GM21367 (cell line): Measurements from ENCODE around the gene ELMO1.

Source experiments
- ATAC-seq: cut with Tn5 transposase; IDR thresholded peaks from one replicate; pipeline ENCODE4 v1.9.1; 2021; ENCODE audit not compliant: unreplicated experiment

ELMO1 gene

GRCh38 chr7:37376386-37376785 is 72.3 kb downstream of the ELMO1 start:
- ATAC-seq, result no peak

- ATAC-seq, result no peak
Measured at GRCh38 chr7:37372750-37373149, 75.9 kb downstream of the ELMO1 start.

DNA sequence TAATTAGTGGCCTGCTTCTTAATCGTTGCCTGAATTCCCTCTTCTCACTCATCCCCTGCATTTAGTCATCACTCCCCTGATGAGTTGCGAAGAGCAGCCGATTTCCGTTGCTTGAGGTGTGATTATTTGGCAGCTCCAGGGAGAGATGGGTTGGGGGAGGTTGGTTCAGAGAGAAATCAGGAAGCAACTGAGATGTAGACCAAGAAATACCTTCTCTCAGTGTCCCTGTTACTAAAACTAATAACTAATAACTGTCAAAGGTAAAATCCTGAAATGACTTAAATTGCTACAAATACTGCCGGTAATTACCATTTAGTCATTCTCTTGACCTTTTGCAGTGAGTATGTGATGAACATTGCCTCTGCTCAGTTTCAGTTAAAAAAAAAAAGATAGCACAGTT is 76.9 kb downstream of the ELMO1 start:
- no peak for ATAC-seq

DNA sequence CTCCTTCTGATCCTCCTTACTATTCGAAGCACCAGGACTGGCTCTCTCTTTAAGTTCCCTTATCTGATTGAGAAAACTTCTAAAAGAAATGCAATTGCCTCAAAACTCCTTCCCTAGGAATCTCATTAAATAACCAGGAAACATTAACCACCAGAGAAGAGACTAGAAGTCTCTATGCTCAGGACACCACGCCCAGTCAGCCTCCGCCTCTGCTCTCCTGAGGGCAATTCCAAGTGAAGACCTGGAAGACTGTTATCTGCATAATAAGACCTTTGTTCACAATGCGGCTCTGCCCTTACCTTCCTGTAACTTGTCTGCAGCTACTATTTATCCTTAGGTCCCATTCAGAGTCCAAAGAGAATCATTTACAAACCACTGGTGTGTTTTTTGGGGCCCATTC is 78.8 kb downstream of the ELMO1 start:
- no peak for ATAC-seq

GRCh38 chr7:37368540-37368939 is 80.1 kb downstream of the ELMO1 start:
- no peak for ATAC-seq

DNA sequence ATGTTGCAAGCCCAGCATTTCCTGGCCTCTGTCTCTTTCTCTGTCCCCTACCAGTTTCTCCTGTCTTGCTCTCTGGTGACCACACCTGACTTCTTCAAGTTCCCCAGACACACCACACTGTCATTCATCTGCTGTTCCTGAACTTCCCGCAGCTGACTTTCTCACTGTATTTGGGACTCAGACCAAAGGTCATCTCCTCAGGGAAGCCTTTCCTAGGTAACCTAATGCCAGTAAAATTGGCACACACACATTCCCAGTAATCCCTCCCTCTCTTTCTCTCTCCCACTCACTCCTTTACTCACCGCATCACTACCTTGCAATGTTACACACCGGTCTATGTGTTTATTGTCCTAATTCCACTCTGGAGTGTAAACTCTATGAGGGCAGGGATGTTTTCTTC is 81.7 kb downstream of the ELMO1 start:
- no peak for ATAC-seq

- no peak for ATAC-seq
Measured at GRCh38 chr7:37366445-37366844, 82.2 kb downstream of the ELMO1 start.

DNA sequence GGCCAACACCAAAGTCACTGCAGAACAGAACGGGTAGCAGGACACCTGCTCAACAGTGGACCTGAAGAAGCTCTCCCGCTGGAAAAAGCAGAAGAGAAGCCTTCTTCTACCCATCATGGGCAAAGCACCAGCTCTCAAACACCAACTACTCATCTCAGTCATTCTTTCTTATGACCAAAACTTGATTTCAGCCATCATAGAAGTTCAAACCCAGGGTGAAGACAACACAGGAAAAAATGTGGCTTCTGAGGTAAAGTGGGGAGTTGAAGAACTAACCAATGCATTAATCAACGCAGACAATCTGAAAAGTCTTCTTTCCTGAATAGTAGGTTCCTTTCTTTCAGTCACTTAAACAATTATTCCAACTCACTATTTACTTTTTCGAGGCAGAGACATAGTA is 83.3 kb downstream of the ELMO1 start:
- ATAC-seq, result no peak

GRCh38 chr7:37364856-37365255 is 83.8 kb downstream of the ELMO1 start:
- ATAC-seq, result no peak

DNA sequence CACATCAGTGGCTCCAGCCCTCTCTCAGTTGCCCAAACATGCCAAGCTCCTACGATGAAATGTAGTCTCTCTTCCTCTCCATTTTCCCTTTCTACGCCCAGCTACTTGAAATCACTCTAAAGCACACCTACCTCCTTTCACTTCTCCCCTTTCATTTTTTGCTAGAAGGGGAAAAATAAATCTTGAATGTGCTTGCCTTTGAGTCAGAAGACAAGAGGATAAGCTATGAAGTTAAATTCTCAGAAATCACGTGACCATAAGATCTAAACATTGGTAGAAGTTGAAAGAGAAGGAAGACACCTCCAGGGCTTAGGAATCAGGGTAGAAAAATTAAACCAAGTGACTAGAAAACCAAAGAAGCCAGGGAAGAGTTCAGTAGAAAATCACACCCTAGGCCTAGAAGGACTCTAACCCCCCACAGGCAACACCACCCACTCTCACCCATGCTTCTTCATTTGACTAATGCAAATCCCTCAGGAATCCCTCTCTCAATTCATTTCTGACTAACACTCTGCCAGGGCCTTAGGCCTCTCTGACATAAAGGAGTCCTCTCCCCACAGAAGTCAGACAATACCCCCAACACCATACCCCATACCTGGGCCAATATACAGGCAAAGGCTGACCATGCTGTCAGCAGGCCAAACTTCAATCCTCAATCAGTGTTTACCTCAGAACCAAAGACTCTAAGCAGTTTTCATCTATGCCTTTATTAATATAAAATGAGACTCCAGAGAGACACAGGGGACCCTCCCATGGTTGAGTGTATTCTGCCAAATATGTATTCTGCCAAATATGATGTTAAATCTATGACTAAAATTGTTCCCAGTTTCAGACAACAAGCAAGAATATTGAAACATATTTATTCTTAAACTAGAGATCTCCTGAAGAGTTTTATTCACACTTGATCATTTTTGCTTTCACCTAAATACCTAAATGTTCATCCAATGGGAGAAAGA is 84.8 kb downstream of the ELMO1 start:
- ATAC-seq, result no peak

DNA sequence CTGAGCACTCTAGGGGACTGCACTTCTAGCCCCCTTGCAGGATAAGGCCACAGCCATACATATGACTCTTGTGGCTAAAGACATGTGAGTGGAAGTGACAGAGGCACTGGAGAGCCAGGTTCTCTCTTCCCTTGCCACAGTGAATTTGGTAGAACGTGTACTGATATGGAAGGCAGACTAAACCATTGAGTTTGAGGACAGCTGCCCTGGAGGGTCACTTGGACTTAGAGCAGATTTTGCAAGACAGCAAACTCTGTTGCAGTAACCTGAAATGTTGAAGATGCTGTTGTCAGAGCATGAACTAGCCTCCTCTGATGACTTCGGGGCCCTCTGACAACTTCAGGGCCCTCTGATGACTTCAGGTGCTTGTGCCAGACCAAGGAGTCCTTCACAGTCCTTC is 85.9 kb downstream of the ELMO1 start:
- no peak for ATAC-seq

DNA sequence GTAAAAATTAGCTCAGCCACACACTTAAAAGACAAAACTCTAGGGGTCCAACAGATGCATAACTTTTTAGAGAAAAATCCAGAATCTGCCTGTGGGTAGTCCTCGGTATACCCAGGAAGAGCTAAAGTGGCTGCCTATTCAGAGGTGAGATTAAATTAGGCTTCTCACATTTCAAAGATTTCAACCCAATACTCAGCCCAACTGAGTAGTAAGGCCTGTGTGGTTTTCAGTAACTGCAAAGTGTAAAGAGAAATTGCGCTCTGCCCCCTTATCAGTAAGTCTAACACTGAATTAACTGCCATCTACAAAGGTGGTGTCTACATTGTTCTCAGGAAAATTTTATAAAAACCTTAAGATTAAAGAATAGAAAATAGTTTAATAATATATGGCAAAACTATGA is 88.2 kb downstream of the ELMO1 start:
- no peak for ATAC-seq

- ATAC-seq, result no peak
Measured at GRCh38 chr7:37359662-37360444, 88.8 kb downstream of the ELMO1 start.

- no peak for ATAC-seq
Measured at GRCh38 chr7:37359180-37359579, 89.5 kb downstream of the ELMO1 start.

GRCh38 chr7:37357637-37357996 is 91.0 kb downstream of the ELMO1 start:
- ATAC-seq, result no peak

DNA sequence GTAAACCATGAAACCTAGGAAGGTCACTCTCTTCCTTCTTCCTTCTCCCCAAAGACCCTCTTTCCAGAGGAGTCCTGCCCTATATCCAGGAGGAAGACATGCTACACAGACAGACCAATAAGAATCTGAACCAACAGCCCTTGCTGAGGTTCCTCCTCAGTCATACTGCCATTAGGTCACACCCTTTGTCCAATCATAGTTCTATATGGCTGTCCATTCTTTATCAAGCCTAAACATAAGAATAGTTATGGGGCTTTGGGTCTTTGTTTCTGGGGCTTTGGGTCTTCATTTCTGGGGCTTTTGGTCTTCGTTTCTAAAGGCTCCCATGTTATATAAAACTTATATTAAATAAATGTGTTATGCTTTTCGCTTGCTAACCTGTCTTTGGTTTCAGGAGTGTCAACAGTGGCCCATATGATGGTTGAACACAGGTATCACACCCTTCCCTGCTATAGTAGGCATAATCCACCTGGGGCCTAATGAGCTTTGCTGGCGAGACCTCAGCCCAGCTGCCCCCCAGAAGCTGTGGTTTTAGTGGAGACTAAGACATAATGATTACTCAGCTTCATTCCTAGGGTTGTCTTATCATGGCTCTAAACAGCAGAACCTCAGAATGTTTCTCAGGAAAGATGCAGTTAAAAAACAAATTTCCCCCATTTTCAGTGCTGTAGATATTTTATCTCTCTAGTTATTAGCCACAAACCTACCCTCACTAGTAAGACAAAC is 91.6 kb downstream of the ELMO1 start:
- ATAC-seq, result no peak

DNA sequence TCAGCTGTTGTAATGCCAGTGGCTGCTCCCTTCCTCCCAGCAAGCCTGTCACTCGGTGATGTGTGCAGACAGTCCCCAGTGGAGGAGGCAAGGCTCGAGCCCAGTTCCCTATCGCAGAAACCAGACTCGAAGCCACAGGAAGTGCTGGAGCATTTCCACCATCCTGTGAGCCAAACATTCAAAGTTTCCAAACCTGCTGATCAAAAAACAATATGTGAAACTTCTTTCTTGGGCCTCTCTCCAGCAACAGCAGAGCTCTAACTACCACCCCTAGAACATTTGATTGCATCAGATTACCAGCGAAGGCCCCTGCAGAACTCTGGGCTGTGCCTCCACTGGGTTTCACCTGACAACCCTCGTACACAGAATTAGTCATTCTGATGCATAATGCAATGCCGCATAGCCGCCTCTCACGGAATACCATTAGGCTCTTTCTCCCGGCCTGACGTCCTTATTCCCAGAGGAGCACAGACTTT is 94.0 kb downstream of the ELMO1 start:
- peak; percentile 37 for ATAC-seq

- no peak for ATAC-seq
Measured at GRCh38 chr7:37353949-37354655, 94.6 kb downstream of the ELMO1 start.

GRCh38 chr7:37352974-37353948 is 95.4 kb downstream of the ELMO1 start:
- ATAC-seq, result peak; percentile 45
